Activated CD8-positive, alpha-beta memory T cell treated with anti-CD3 and anti-CD28 coated beads, Interleukin-2, amount 50 U/mL, for 48 hours (primary cell): Measurements from ENCODE around the gene SORD.
"Not testable (repeated sequence)": the region's sequence is repeated elsewhere in the genome, so short reads cannot be mapped to it uniquely, and the experiment has no call there.

Source experiments
- DNase-seq: peaks from one replicate; pipeline ENCODE4 v3.0.0-alpha.2; 2020

The SORD gene

GRCh38 chr15:45100884-45101625, 78.1 kb downstream of the SORD start:
- DNase-seq = no peak

DNA sequence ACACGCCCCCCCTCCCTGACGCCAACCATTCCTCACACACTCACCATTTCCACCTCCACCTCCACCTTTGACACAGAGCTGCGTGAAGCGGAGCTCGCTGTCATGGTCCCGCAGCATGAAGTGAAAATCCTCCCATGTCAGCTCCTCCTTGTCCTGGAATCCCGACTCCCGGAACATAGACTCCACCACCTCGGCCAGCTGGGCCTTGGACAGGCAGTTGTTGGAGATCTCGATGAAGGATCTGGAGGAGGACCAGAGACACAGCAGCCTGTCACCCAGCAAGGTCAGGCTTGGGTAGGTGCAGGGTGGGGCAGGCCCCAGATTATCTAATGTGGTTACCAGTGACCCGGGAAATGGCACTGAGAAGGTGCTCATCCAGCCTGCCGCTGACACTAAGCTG, 78.8 kb downstream of the SORD start:
- no peak for DNase-seq

DNA sequence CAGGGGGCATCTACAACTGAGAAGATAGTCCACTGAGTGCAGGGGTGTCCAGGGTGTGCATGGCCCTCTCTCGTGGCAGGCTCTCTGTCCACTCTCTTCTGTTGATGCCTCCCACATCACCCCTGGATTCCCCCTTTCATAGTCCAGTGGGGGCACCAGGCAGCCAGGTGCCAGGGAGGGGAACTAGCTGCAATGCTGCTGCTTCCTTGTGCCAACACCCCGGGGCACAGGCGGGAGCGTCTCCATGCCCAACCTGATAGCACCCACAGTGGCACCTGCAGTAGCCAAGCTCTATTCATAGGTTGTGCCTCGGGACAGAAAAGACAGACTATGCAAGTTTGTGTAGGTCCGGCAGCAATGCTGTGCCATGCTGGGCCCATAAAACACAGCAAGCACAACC, 79.2 kb downstream of the SORD start:
- no peak for DNase-seq

DNA sequence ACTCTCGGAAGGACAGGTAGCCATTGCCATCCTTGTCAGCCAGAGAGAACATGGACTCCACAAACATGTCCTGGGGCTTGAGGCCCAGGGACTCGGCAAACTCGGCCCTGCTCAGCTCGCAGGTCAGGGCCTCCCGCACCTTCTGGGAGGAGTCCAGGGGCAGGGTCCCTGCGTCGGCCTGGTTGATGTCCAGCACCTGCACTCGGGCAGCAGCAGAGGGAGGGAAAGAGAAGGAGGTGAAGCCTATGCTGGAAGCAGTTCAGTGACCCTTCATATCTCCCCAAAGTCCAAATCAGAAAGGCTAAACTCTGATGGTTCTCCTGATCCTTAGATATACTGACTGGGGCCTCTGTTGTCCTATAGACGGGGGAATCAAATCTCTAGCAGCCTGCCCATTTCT, 81.2 kb downstream of the SORD start:
- DNase-seq = not testable (repeated sequence)

DNA sequence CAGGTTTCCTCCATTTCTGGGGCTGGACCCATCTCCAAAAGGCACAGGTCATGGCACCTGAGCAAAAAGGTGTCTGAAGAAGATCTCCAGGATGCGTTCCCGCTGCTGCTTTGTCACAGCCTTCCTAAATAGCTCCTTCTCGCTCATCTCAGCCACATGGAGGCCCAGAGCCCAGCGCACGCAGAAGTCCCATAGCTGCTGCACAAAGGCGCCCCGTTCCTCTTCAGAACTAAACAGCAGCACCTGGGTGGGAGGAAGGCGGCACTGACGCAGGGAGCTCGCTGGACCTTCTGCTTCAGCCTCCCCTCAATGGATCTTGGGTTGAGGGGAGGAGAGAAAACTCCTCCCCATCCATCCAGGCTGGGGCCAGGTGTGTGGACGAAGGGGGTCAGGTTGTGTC, 82.6 kb downstream of the SORD start:
- DNase-seq = no peak

- no peak for DNase-seq
Observed at GRCh38 chr15:45106002-45106790, 83.2 kb downstream of the SORD start.

DNA sequence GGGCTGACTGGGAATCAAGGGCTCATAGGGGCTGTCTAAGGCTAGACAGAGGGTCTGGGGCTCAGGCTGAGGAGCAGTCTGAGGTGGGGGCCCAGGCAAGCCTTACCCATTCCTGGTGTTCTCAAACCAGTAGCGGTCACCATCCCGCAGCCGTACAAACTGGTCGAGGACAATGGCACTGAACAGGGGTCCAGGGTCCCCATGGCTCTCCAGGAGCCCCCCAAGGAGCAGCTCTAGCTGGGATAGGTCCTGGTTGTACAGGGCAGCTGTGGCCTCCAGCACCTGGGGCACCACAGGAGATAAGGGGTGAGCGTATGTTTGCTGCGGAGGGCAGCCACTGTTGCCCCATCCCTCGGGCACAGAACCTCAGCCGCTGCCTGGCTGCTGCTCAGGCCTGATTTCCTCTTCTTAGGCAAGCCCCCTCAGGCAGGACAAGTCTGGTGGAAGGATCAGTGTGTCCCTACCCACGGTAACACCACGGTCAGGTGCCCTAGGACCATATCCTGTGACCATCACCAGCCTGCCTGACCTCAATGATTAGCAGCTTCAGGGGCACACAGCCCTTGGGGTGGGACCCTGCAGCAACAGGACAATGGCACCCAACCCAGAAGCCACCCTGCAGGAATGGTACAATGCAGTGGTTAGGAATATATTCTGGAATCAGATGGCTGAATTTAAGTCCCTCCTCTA, 85.1 kb downstream of the SORD start:
- no peak for DNase-seq

DNA sequence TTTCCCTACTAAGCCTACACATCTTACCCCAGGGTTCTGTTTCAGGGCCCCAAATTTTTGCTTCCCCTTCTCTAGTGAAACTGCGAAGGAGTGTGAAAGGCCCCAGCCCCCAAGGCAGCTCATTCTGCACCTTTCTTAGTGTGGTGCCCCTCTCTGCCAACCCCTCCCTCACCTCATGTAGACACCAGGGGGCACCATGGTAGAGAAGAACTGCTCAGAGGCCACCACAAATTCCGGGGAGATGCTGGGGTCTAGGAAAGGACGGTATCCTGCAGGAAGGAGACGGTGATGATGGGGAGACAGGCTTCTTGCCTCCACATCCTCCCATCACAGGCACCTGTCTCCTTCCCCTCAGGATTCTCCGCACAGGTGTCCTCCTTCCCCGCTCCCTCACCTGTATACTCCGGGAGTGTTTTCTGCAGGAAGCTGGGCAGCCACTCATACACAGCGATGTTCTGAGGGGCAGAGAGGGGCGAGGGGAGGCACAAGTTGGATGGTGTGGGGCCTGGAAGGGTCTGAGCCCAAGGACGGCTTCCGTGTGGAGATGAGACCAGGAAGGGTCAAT, 87.3 kb downstream of the SORD start:
- no peak for DNase-seq

DNA sequence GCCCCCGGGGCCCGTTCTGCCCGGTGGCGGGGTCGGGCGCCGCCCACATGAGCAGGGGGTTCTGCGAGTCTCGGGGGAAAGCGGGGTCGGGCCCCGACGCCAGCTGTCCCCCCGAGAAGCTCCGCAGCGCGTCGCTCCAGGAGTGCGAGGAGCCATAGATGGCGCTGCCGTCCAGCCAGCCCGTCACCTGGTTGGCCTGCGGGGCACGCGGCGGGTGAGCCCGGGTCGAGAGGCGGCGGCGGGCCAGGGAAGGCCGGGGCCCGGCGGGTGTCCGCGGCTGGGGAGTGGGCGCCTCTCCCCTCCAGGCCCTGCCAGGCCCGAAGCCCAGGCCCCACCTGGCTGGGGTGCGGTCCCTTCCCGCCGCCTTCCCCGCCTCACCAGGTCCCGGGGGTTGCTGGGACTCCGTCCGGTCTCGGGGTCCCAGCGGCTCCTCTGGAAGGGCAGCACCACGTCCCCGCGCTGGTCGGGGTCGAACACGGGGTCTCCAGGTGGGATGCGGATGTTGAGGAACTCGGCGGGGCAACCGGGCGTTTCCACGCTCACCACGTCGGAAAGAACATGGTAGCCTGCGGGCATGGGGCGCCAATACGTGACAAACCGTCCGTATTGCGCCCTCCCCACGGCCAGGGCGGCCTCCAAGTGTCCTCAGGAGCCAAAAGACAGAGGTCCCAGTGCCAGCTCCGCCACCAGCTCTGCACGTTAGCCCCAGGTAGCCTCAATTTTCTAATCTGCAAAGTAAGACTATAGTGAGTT, 88.6 kb downstream of the SORD start:
- DNase-seq = no peak

DNA sequence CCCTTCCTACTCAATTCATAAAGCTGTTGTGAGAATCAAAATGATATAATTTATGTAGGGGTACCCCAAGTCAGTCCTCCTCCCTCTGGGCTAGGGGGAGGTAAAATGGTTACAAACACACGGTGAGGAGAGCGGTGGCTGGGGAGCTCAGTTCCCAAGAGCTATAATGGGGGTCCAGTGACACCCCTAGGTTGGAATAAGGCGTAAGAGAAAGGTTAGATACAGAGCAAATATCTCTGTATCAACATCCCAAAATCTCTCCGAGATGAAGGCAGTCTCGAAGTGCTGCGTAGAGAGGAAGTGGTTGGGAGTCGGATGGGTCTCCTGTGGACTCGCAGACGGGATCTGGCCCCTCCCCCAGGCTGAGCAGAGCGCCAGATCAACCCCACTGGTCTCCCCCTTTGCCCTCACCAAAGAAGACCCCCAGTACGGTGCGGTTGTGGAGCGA, 89.2 kb downstream of the SORD start:
- DNase-seq = no peak

- DNase-seq = no peak
Observed at GRCh38 chr15:45112591-45113379, 89.8 kb downstream of the SORD start.

GRCh38 chr15:45113380-45113990, 90.5 kb downstream of the SORD start:
- no peak for DNase-seq

GRCh38 chr15:45114076-45114750, 91.2 kb downstream of the SORD start, which contains the start of the genes DUOX2 and DUOXA2:
DUOX2 (minus strand) TSS chr15:45114172; CDS start chr15:45113411, 761 bp downstream.
DUOXA2 (plus strand) TSS chr15:45114326; CDS start chr15:45114606, 280 bp downstream.
- no peak for DNase-seq

- DNase-seq = no peak
Observed at GRCh38 chr15:45114751-45115085, 91.7 kb downstream of the SORD start.

DNA sequence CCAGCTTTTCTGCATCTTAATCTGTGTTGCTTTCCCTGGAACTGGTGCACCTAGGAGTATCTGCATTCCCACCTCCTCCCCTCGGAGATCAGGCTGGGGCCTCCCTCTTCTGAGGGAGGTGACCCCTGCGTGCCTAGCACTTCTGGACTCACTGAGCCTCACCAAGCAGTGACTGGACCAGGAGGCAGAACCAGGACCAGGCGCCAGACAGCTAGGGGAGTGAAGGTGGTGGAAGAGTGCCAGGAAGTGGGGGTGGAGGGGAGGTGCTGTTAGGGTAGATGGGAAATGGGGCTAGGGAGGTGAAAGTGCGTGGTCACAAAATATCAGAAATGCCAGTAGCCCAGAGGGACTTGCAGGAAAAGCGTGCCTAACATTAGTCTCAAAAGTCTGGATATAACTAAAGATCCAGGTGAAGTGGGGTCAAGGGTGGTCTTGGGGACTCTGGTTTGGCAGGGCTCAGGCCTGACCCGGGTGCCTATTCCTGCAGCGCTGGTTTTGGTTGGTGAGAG, 92.4 kb downstream of the SORD start:
- DNase-seq = no peak

- no peak for DNase-seq
Observed at GRCh38 chr15:45116006-45116481, 93.0 kb downstream of the SORD start.

DNA sequence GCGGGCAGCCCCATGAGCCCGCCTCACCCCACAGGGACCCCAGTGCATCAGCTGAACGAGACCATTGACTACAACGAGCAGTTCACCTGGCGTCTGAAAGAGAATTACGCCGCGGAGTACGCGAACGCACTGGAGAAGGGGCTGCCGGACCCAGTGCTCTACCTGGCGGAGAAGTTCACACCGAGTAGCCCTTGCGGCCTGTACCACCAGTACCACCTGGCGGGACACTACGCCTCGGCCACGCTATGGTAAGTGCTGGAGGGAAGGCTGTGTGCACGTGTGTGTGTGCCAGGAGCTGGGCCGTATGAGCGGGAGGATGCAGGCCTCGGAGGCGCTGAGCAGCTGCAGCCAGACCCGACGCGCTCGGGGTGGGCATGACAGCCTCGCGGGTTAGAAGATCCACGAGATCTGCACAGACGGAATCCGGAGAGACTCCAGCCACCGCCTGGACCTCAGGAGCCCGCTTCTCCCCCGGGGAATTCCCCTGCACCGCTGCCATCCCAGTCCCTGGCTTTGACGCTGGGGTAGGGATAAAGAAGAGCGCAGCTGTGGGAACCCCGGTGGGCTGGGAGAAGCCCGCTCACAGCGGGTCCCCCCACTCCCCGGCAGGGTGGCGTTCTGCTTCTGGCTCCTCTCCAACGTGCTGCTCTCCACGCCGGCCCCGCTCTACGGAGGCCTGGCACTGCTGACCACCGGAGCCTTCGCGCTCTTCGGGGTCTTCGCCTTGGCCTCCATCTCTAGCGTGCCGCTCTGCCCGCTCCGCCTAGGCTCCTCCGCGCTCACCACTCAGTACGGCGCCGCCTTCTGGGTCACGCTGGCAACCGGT, 93.7 kb downstream of the SORD start:
- no peak for DNase-seq

DNA sequence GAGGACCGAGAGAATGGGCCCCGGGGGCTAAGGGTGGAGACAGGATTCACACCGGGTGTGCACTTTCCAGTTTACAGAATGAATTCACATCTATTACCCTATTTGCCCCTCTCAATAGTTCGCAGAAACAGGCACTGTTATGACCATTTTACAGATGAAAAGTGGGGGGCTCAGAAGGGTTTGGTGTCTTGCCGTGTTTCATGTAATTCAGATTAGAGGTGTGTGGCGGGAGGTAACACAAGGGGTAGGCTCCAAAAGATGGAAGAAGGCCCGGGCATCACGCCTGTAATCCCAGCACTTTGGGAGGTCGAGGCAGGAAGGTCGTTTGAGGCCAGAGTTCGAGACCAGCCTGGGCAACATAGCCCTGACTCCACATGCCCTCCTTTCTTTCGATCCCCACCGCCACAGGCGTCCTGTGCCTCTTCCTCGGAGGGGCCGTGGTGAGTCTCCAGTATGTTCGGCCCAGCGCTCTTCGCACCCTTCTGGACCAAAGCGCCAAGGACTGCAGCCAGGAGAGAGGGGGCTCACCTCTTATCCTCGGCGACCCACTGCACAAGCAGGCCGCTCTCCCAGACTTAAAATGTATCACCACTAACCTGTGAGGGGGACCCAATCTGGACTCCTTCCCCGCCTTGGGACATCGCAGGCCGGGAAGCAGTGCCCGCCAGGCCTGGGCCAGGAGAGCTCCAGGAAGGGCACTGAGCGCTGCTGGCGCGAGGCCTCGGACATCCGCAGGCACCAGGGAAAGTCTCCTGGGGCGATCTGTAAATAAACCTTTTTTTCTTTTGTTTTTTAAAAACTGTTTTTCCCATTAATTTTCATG, 94.5 kb downstream of the SORD start:
- no peak for DNase-seq
